ENCODE measurements around the gene ST7.

DNA sequence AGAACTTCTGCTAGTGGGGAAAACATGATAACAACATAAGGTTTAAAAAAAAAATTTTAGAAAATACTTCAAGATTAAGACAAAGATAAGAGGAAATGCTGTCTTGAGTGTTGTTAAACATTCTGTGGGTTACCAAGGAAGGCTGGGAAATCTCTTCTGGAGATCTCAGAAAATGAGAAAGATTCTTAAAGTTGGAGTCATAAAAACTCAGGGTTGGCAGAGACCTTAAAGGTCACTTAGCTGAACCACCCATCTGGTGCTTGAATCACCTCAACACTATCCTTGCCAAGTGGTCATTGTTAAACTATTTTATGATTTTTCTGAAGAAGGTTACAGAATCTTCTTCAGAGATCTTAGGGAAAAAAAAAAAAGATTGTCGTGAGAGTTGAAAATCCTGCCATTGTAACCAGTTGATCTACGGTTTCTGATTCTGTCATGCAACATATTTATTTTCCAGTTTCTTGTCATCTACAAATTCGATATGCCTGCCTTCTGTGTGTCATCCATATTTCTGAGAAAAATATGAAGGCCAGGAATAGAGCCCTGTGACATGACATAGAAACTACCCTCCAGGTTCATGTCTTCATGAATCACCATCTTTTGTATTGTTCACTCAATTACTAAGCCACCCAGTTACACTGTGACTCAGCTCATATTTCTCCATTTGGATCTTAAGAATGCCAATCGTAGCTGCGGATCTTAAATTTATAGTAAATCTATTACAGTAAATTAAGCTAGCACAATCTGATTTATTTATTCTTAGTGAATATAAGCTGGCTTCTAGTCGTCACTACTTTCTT lies 179.2 kb downstream of the ST7 start:
- TF ChIP-seq, protein P1, sequence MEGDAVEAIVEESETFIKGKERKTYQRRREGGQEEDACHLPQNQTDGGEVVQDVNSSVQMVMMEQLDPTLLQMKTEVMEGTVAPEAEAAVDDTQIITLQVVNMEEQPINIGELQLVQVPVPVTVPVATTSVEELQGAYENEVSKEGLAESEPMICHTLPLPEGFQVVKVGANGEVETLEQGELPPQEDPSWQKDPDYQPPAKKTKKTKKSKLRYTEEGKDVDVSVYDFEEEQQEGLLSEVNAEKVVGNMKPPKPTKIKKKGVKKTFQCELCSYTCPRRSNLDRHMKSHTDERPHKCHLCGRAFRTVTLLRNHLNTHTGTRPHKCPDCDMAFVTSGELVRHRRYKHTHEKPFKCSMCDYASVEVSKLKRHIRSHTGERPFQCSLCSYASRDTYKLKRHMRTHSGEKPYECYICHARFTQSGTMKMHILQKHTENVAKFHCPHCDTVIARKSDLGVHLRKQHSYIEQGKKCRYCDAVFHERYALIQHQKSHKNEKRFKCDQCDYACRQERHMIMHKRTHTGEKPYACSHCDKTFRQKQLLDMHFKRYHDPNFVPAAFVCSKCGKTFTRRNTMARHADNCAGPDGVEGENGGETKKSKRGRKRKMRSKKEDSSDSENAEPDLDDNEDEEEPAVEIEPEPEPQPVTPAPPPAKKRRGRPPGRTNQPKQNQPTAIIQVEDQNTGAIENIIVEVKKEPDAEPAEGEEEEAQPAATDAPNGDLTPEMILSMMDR (IDR thresholded peaks at IDR 0.05), result no peak
- no peak for TF ChIP-seq EZH2 (IDR thresholded peaks at IDR 0.05; ENCODE audit: borderline replicate concordance, insufficient read depth, low read depth, low read length, poor library complexity, severe bottlenecking)
